Neutrophil (primary cell): ENCODE data around the gene HARS1.
A peak's percentile ranks its signal among the peaks of the same experiment; 100 is the strongest.

Experiments used
- H3K27ac ChIP-seq: fragments of 200-600 bp; sonication (generic); 2 replicates; pipeline ENCODE4 v1.5.1; 2016; ENCODE audit warnings: mild to moderate bottlenecking, moderate library complexity
- H3K27me3 ChIP-seq: fragments of 200-600 bp; sonication (generic); 2 replicates; pipeline ENCODE4 v1.6.0; 2016; ENCODE audit warnings: mild to moderate bottlenecking
- H3K36me3 ChIP-seq: fragments of 200-600 bp; sonication (generic); 2 replicates; pipeline ENCODE4 v1.5.1; 2017
- H3K4me1 ChIP-seq, 2 experiments: fragments of 200-600 bp in 1 of 2; sonication (generic) in 1 of 2; 1 replicate in 1 of 2; 2 replicates in 1 of 2; pipeline versions ENCODE4 v1.5.1 to v1.6.1; 2013 to 2016; ENCODE audit warnings: low read depth in 1 of 2, low read length in 1 of 2, mild to moderate bottlenecking in 1 of 2, moderate library complexity in 1 of 2; ENCODE audit not compliant: control insufficient read depth in 1 of 2, insufficient read depth in 1 of 2
- H3K4me3 ChIP-seq, 2 experiments: fragments of 200-600 bp in 1 of 2; sonication (generic) in 1 of 2; 1 replicate in 1 of 2; 2 replicates in 1 of 2; pipeline ENCODE4 v1.5.1; 2013 to 2016; ENCODE audit warnings: low read depth in 1 of 2, low read length in 1 of 2, mild to moderate bottlenecking in 1 of 2, moderate library complexity in 1 of 2
- H3K9me3 ChIP-seq: fragments of 200-600 bp; sonication (generic); 2 replicates; pipeline ENCODE4 v1.5.1; 2016
- TF ChIP-seq, protein P1 (sequence below): fragments of 200-600 bp; sonication (generic); IDR thresholded peaks from 2 replicates; pipeline ENCODE4 v1.5.1; 2016; ENCODE audit warnings: antibody characterized with exemption

HARS1 gene

DNA sequence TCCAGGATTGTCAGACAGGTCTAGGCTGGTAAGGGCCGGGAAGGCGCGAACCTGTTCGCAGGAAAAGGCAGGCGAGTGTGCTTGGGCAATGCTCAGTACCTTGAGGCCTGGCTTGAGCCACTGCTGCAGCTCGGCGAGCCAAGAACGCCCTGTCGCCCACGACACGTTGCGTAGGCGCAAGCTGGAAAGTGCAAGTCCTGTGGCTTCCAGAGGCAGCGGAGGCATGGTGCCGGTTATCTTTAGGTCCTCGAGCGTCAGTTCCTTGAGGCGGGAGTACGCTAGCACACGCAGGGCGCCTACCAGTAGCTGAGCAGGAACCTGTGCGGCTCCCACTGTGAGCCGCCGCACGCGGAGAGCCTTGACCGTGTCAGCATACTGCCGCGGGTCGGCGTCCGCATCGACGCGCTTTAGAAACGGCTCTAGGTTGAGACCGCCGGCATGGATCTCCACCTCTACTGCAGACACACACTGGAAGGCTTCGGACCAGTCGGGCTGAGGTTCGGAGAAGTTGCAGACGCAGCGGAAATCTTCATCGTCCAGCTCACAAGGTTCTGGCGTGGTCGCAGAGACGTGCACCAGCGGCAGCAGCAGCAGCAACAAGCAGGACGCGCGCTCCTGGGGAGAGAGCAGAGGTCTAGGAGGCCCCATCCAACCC, 58.7 kb downstream of the HARS1 start:
- Histone ChIP-seq H3K27ac (peak overlapping the region; percentile 99), H3K9me3 (no peaks in the 10 kb centered on the region), H3K36me3 (no peaks in the 10 kb centered on the region), H3K4me3 (peak overlapping the region; percentile 96 to 99), H3K27me3 (no peaks in the 10 kb centered on the region), H3K4me1 (peaks cover 77 to 86% of the 10 kb centered on the region in 2 experiments)
- TF ChIP-seq, protein P1, sequence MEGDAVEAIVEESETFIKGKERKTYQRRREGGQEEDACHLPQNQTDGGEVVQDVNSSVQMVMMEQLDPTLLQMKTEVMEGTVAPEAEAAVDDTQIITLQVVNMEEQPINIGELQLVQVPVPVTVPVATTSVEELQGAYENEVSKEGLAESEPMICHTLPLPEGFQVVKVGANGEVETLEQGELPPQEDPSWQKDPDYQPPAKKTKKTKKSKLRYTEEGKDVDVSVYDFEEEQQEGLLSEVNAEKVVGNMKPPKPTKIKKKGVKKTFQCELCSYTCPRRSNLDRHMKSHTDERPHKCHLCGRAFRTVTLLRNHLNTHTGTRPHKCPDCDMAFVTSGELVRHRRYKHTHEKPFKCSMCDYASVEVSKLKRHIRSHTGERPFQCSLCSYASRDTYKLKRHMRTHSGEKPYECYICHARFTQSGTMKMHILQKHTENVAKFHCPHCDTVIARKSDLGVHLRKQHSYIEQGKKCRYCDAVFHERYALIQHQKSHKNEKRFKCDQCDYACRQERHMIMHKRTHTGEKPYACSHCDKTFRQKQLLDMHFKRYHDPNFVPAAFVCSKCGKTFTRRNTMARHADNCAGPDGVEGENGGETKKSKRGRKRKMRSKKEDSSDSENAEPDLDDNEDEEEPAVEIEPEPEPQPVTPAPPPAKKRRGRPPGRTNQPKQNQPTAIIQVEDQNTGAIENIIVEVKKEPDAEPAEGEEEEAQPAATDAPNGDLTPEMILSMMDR: peak; percentile 36

DNA sequence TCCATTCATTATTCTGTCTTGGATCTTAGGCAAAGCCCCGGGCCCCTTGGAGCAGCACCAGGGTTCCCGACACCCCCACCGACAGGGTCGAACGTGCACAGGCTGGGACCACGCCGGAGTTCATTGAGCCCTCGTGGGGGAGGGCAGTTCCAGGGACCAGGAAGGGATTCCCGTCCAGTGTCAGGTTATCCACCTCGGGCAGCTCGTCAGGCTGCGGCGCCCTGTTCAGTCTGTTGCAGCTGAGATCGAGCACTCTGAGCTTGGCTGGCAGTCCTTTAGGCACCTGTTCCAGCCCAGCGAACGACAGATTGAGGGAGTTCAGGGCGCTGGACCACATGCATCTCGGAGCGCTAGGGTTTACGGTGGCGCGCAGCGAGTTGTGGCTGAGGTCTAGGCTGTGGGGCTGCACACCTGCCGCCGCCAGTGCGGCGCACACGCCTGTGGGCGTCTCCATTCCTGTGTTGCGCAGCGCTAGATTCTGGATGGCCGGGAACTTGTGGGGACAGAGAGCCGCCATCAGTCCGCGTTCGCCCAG, 59.3 kb downstream of the HARS1 start:
- TF ChIP-seq, protein P1: no peak
- H3K4me1 ChIP-seq: peaks cover 71 to 80% of the 10 kb centered on the region in 2 experiments
- peak overlapping the region; percentile 99 for H3K27ac ChIP-seq
- H3K9me3 ChIP-seq: no peaks in the 10 kb centered on the region
- H3K36me3 ChIP-seq: no peaks in the 10 kb centered on the region
- no peaks in the 10 kb centered on the region for H3K27me3 ChIP-seq
- H3K4me3 ChIP-seq: peak overlapping the region; percentile 96 to 99

DNA sequence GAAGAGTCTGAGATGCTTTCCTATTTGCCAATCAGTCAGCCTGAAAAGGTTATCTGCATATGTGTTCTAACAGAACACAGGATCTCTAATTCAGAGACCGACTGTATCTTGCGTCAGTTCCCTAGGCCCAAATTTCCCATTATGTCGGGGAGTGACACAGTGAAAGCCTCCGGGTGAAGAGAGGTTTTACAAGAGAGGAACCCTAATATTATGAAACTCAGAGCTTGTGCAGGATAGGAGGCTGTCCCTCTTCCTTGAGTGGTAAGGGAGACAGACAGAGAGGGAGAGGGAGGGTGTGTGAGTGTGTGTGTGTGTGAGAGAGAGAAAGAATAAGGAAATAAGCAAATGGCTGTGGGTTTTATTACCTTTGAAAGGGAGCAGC, 60.1 kb downstream of the HARS1 start:
- Histone ChIP-seq H3K36me3 (no peaks in the 10 kb centered on the region), H3K4me1 (peaks cover 70 to 77% of the 10 kb centered on the region in 2 experiments), H3K27ac (peak overlapping the region; percentile 99), H3K9me3 (no peaks in the 10 kb centered on the region), H3K27me3 (no peaks in the 10 kb centered on the region), H3K4me3 (peak overlapping the region; percentile 96 to 99)
- TF ChIP-seq, protein P1: no peak

DNA sequence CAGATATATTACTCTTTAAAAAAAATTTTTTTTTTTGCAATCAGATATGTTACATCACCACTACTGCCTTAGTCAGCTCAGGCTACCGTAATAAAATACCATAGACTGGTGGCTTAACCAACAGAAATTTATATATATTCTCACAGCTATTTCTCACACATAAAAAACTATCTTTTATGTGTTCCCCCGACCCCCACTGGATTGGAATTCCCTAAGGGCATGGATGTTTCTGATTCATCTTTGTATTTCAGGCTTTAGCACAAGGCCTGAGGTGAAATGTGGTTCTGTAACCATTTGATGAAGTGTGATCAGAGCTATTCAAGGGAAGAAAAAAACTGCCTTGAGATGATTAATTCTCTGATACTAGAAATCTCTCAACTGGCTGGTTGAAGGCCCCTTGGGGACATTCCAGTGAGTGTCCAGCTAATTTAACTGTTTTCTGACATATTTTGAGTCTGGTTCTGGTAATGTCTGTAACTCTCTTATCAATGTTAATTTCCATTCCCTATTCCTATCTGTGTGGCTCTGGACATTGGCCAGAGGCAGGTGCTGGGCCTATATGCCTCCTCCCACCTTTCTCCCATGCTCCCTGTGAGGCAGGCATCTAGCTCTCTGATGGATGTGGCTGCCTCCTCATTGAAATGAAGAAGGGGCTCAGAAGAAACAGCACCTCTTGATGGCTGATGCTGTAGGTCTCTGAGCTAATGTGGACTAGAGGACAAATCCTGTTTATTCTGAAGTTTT, 60.7 kb downstream of the HARS1 start:
- Histone ChIP-seq H3K4me1 (peaks cover 67 to 71% of the 10 kb centered on the region in 2 experiments), H3K27me3 (no peaks in the 10 kb centered on the region), H3K9me3 (no peaks in the 10 kb centered on the region), H3K36me3 (no peaks in the 10 kb centered on the region), H3K27ac (peak overlapping the region; percentile 99), H3K4me3 (peak overlapping the region; percentile 96 to 99)
- TF ChIP-seq, protein P1: no peak

DNA sequence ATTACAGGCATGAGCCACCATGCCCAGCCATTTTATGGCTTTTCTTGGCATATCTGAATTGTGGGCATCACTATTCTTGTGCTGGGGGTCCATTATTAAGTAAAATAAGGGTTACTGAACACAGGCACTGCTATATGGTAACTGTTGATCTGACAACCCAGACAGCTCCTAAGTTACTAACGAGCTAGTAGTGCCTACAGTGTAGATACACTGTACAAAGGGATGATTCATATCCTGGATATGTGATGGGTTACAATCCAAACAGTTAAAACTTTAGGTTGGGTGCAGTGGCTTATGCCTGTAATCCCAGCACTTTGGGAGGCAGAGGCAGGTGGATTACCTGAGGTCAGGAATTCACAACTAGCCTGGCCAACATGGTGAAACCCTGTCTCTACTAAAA, 62.5 kb downstream of the HARS1 start:
- Histone ChIP-seq H3K4me3 (no peak overlapping the region), H3K4me1 (peaks cover 49 to 55% of the 10 kb centered on the region in 2 experiments), H3K27ac (peak overlapping the region; percentile 31), H3K27me3 (no peaks in the 10 kb centered on the region), H3K36me3 (no peaks in the 10 kb centered on the region), H3K9me3 (no peaks in the 10 kb centered on the region)
- TF ChIP-seq, protein P1: no peak
